Measurements from ENCODE around the gene SYT7. TPM values are rescaled to one million over a fixed set of nuclear protein-coding genes. Genes with fewer than 3 reads are reported as not detected.
A peak's percentile ranks its signal among the peaks of the same experiment; 100 is the strongest.

SYT7 gene
- total RNA-seq, 1 donor from 2014 or later, result 93.6 TPM

GRCh38 chr11:61598374-61598773 lies 17.5 kb upstream of the SYT7 start:
- TF ChIP-seq, protein P1, sequence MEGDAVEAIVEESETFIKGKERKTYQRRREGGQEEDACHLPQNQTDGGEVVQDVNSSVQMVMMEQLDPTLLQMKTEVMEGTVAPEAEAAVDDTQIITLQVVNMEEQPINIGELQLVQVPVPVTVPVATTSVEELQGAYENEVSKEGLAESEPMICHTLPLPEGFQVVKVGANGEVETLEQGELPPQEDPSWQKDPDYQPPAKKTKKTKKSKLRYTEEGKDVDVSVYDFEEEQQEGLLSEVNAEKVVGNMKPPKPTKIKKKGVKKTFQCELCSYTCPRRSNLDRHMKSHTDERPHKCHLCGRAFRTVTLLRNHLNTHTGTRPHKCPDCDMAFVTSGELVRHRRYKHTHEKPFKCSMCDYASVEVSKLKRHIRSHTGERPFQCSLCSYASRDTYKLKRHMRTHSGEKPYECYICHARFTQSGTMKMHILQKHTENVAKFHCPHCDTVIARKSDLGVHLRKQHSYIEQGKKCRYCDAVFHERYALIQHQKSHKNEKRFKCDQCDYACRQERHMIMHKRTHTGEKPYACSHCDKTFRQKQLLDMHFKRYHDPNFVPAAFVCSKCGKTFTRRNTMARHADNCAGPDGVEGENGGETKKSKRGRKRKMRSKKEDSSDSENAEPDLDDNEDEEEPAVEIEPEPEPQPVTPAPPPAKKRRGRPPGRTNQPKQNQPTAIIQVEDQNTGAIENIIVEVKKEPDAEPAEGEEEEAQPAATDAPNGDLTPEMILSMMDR (IDR thresholded peaks at IDR 0.05; ENCODE audit: partially characterized antibody, unreplicated experiment), result no peak
- peaks cover 42% of the 10 kb centered on the region for H3K4me1 Mint-ChIP-seq (ENCODE audit: low read depth, unreplicated experiment)
- H3K27me3 Mint-ChIP-seq (ENCODE audit: unreplicated experiment), result peaks cover 15% of the 10 kb centered on the region
- DNase-seq, result no peak
- no peaks in the 10 kb centered on the region for H3K36me3 Mint-ChIP-seq (ENCODE audit: unreplicated experiment)
- peaks cover 5% of the 10 kb centered on the region for H3K9me3 Mint-ChIP-seq (ENCODE audit: unreplicated experiment)
- H3K27ac Mint-ChIP-seq (ENCODE audit: unreplicated experiment), result peak overlapping the region; percentile 46
- peak overlapping the region; percentile 46 for H3K4me3 Mint-ChIP-seq (ENCODE audit: unreplicated experiment)

- H3K4me1 Mint-ChIP-seq (ENCODE audit: low read depth, unreplicated experiment), result peaks cover 34% of the 10 kb centered on the region
- no peak for DNase-seq
- no peaks in the 10 kb centered on the region for H3K36me3 Mint-ChIP-seq (ENCODE audit: unreplicated experiment)
- no peak overlapping the region for H3K27ac Mint-ChIP-seq (ENCODE audit: unreplicated experiment)
- peaks cover 14% of the 10 kb centered on the region for H3K27me3 Mint-ChIP-seq (ENCODE audit: unreplicated experiment)
- TF ChIP-seq, protein P1 (IDR thresholded peaks at IDR 0.05; ENCODE audit: partially characterized antibody, unreplicated experiment), result no peak
- no peak overlapping the region for H3K4me3 Mint-ChIP-seq (ENCODE audit: unreplicated experiment)
- H3K9me3 Mint-ChIP-seq (ENCODE audit: unreplicated experiment), result peaks cover 5% of the 10 kb centered on the region
These were observed 16.1 kb upstream of the SYT7 start for GRCh38 chr11:61596990-61597389.

DNA sequence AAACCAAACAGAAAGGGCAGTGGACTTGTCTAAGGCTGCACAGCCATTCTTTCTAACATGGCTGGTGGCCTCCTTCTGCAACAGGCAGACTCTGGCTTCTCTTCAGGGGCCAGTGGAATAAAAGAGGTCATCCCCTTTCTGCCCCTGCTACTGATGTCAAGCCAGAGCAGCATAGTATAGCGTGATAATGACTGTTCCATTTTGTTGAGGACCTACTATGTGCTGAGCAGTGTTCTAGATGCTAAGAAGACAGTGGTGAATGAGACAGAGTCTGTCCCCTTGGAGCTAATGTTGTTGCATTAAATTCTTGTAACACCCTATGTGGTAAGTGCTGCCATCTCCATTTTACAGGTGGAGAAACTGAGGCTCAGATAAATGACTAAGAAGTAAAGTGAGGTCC lies 15.7 kb upstream of the SYT7 start:
- Mint-ChIP-seq H3K4me3 (ENCODE audit: unreplicated experiment) (no peak overlapping the region), H3K36me3 (ENCODE audit: unreplicated experiment) (no peaks in the 10 kb centered on the region), H3K27ac (ENCODE audit: unreplicated experiment) (no peak overlapping the region), H3K27me3 (ENCODE audit: unreplicated experiment) (peaks cover 14% of the 10 kb centered on the region), H3K9me3 (ENCODE audit: unreplicated experiment) (peaks cover 5% of the 10 kb centered on the region), H3K4me1 (ENCODE audit: low read depth, unreplicated experiment) (peaks cover 32% of the 10 kb centered on the region)
- TF ChIP-seq, protein P1 (IDR thresholded peaks at IDR 0.05; ENCODE audit: partially characterized antibody, unreplicated experiment), result no peak
- no peak for DNase-seq

GRCh38 chr11:61594907-61595257 lies 14.0 kb upstream of the SYT7 start:
- peaks cover 16% of the 10 kb centered on the region for H3K27me3 Mint-ChIP-seq (ENCODE audit: unreplicated experiment)
- no peak overlapping the region for H3K4me3 Mint-ChIP-seq (ENCODE audit: unreplicated experiment)
- H3K9me3 Mint-ChIP-seq (ENCODE audit: unreplicated experiment), result peaks cover 5% of the 10 kb centered on the region
- H3K36me3 Mint-ChIP-seq (ENCODE audit: unreplicated experiment), result no peaks in the 10 kb centered on the region
- peaks cover 27% of the 10 kb centered on the region for H3K4me1 Mint-ChIP-seq (ENCODE audit: low read depth, unreplicated experiment)
- TF ChIP-seq, protein P1 (IDR thresholded peaks at IDR 0.05; ENCODE audit: partially characterized antibody, unreplicated experiment), result no peak
- DNase-seq, result no peak
- H3K27ac Mint-ChIP-seq (ENCODE audit: unreplicated experiment), result no peak overlapping the region

- no peak for DNase-seq
- peaks cover 16% of the 10 kb centered on the region for H3K4me1 Mint-ChIP-seq (ENCODE audit: low read depth, unreplicated experiment)
- TF ChIP-seq, protein P1 (IDR thresholded peaks at IDR 0.05; ENCODE audit: partially characterized antibody, unreplicated experiment), result no peak
- H3K4me3 Mint-ChIP-seq (ENCODE audit: unreplicated experiment), result no peak overlapping the region
- peaks cover 16% of the 10 kb centered on the region for H3K27me3 Mint-ChIP-seq (ENCODE audit: unreplicated experiment)
- no peaks in the 10 kb centered on the region for H3K36me3 Mint-ChIP-seq (ENCODE audit: unreplicated experiment)
- H3K27ac Mint-ChIP-seq (ENCODE audit: unreplicated experiment), result no peak overlapping the region
- H3K9me3 Mint-ChIP-seq (ENCODE audit: unreplicated experiment), result peaks cover 5% of the 10 kb centered on the region
These were observed 12.3 kb upstream of the SYT7 start for GRCh38 chr11:61593151-61593550.

Data from glutamatergic neuron (in vitro differentiated cells).